SKM-1 (cell line): Measurements from ENCODE around the gene DSE.
A peak's percentile ranks its signal among the peaks of the same experiment; 100 is the strongest.

ENCODE experiments used
- DNase-seq: peaks from one replicate; lab custom pipeline; 2025; ENCODE audit not compliant: unreplicated experiment; lab: John Stamatoyannopoulos, UW

Gene DSE

GRCh38 chr6:116386581-116387299 lies 16.0 kb downstream of the DSE start:
- DNase-seq: peak; percentile 28

- no peak for DNase-seq
Measured at GRCh38 chr6:116387374-116387773, 16.6 kb downstream of the DSE start.

DNA sequence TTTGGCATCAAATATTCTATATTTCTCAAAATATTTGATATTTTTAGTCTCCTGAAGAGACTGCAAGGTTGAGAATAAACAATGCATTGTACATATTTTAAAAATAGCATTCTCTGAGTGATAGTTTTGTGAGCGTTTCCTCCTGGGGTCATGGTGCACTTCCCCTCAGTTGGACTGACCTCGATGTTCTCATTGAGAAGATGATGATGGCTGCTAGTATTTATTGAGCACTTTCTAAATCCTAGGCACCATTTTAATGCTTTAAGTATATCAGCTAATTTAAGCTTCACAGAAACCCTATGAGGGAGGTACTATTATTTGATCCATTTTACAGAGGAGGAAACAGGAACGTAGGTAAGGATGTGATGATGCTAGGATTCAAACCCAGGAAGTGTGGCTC lies 18.2 kb downstream of the DSE start:
- DNase-seq: no peak

DNA sequence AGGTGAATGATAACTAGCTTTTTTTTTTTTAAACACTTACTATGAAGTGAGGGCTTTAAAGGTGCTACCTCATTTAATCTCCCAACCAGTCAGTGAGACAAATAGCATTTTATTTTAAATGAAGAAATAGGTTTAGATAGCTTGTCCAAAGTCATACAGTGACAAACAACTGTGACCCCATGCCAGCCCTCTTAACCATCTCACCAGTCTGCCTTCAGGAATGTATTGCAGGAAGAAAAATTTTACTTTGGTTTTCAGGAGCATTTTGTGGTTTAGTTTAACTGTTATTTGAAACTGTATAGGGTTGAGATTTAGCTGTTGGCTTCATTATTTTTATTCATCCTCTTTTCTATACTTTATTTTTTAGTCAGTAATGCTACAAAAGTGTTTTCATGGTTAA lies 18.6 kb downstream of the DSE start:
- DNase-seq: no peak

GRCh38 chr6:116390581-116390980 lies 19.8 kb downstream of the DSE start:
- DNase-seq: no peak

GRCh38 chr6:116392132-116393013 lies 21.6 kb downstream of the DSE start:
- DNase-seq: peak; percentile 69

DNA sequence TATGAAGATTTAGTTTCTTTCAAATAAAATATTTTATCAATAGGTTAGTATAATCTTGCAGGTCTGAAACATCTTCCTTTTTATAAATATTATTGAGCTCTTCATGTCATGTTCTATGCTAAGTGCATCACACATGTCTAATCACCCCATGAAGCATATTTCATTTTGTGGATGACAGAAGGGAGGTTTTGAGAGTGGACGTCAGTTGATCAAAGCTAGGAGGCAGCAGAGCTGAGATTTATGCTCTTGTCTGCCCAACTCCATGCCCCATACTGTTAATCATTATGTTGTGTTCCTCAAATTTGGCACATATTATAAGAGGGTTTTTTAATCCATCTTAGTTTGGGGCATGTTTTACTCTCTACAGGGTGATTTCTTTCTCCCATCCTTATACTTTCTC lies 22.7 kb downstream of the DSE start:
- DNase-seq: no peak

DNA sequence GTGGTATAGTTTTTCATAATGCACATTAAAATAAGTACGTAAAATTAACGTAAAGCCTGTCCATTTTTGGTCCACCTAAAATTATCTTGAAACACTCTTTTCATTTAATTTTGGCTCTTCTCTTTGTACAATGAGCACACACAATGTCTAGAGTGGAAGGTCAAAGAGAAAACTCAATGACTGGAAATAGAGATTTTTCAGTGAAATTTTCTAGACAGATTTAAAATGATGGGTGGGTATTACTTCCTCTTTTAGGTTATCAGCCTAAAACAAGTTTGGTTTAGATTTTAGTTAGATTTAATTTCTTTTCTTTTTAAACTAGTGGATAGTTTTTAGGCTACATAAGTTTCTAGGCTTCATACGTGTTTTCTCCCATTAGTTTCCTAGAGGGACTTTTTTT lies 24.9 kb downstream of the DSE start:
- DNase-seq: no peak

GRCh38 chr6:116396441-116396840 lies 25.7 kb downstream of the DSE start:
- DNase-seq: no peak

DNA sequence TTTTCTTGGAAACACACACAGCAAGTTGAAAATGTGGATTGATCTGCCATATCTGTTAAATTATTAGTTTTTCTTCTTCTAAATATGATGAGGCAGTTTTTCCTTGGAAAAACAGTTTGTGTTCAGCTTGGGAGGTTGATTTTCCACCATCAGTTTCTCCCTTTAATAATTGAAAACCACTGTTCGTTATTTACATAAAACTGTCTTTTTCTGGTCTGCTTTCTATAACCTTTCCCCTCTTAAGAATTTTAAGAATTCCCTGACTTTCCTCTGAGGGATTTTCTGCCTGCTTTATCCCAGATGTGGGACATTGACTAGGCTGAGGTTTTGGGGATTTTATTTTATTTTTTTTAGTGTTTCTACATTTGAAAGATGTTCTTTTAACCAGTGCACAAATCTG lies 27.2 kb downstream of the DSE start:
- no peak for DNase-seq

- DNase-seq: no peak
Measured at GRCh38 chr6:116398316-116399010, 27.7 kb downstream of the DSE start.

- DNase-seq: no peak
Measured at GRCh38 chr6:116399287-116399686, 28.5 kb downstream of the DSE start.

- no peak for DNase-seq
Measured at GRCh38 chr6:116400328-116400727, 29.6 kb downstream of the DSE start.

DNA sequence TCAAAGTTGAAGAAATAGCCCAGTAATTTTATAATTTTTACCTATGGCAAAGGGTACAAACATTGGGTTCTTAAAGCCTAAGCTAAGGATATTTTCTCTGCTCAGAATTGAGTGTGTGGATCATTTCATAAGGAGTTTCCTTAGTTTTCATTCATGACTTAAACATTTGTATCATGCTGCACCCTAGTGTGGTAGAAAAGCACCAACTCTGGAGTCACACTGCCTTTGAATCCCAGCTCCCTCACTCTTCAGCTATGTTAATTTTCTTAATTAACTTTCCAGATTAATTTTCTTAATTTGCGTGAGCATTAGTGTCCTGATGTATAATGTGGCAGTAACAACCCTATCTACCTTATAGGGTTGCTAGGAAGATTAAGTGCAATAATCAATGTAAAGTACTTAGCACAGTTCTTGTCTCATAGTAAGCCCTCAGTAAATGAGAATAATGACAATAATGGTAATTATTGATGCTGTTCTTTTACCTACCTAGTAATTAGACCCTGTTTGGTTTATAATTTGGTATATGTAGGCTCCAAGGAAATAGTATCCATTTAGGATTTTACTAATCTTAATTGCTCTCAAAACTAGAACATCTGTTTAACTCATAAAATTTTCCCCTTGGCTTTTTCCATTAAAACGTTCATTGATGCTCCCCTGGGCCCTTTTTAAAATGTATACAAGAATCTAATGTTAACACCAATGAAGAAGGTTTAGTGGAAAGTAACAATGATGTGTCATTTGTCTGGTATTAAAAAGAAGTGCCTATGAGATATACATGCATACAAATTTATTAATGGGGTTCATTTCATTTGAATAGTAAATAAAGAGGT lies 31.6 kb downstream of the DSE start:
- no peak for DNase-seq

DNA sequence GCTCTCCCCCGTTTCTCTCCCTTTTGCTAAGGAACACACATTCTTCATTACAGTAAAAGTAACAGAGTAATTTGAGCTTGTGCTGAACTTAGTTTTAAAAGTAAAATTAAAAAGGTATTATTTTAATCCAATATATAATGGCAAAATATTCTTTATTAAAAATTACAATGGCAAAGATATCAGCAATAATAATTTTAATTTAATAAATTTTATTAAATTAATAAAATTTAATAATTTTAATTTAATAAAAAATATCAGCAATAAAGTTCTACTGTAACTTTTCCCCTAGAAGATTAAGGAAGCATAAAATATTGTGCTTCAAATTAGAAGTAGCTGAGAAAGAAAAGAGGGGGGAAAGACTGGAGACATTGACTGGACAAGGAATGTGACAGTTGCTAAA lies 32.5 kb downstream of the DSE start:
- no peak for DNase-seq

GRCh38 chr6:116404696-116405095 lies 33.9 kb downstream of the DSE start:
- no peak for DNase-seq

GRCh38 chr6:116405138-116405537 lies 34.4 kb downstream of the DSE start:
- DNase-seq: no peak

- no peak for DNase-seq
Measured at GRCh38 chr6:116405652-116406356, 35.1 kb downstream of the DSE start.

GRCh38 chr6:116406678-116407345 lies 36.1 kb downstream of the DSE start:
- no peak for DNase-seq

DNA sequence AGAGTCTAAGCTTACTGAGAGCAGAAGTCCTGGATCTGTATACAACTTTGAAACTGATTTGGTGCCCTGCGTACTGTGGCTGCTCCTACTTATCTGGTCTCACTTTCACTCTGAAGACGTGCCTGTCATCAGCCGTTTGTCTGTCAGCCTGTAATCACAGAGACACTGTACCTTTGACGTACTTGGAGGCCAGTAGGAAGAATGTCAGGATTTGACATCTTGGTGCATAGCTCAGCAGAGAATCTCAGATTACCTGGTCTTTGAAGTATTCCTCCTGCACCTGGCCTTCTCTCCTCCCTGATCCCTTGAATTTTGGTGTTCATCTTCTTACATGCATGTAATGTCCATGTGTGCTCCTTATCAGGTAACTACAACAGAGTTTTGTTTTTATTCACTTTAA lies 37.7 kb downstream of the DSE start:
- DNase-seq: no peak
